ENCODE results near the gene ARAP1. TPM values are rescaled to one million over a fixed set of nuclear protein-coding genes. Genes with fewer than 3 reads are reported as not detected.
A peak's percentile ranks its signal among the peaks of the same experiment; 100 is the strongest.

Gene ARAP1
- total RNA-seq, 1 experiment from 2014 or later: 73.6 TPM

DNA sequence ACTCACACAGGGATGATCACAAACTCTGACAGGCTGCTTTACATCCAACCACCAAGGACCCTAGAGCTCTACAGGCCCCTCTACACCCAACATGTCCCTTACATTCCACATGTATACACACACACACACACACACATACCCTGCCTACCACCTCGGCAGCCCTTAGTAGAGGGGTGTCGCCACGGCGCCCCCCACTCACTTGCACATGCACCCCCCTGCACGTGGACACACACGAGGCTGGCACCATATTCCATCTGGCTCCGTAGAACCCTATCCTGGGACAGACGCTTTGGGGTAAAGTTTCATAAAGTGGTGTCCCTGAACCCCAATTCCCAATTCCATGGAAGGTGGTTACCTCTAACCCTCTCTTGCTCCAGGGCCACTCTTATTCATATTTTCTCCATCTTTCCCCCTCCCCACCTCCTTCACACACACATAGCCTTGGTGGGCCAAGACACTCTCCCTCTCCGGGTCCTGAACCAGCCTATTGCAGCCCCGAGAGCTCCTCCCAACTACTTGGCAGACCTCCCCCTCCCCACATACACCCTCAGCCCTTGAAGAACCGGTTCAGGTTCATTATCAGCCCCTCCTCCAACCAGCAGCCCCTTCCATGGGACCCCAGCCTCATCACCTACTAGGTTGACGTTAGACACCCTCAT, 78.8 kb downstream of the ARAP1 start:
- Histone ChIP-seq H3K27ac (ENCODE audit: low read length) (no peak overlapping the region), H3K4me1 (ENCODE audit: control insufficient read depth, insufficient read depth, low read length) (no peaks in the 10 kb centered on the region), H3K9me3 (ENCODE audit: control insufficient read depth, insufficient read depth, low read depth, low read length) (no peaks in the 10 kb centered on the region), H3K4me3 (ENCODE audit: low read depth in 2 of 2, low read length in 2 of 2) (no peak overlapping the region), H3K36me3 (ENCODE audit: control insufficient read depth, insufficient read depth, low read length) (no peaks in the 10 kb centered on the region), H3K27me3 (ENCODE audit: control insufficient read depth, insufficient read depth, low read length) (peaks cover 19% of the 10 kb centered on the region)
- DNase-seq (ENCODE audit: low read depth, low spot score) (no peak), ATAC-seq (no peak)
- intact Hi-C loops (cut with micrococcal nuclease; ENCODE audit: unreplicated experiment) (no loop called here), in situ Hi-C loops (cut with HindIII; ENCODE audit: low pct_unique_long_range_greater_than_20kb, low sequenced_read_pairs) (no loop called here)
- TF ChIP-seq POLR2AphosphoS5 (IDR thresholded peaks at IDR 0.05; ENCODE audit: low read depth, low read length): no peak
- TF ChIP-seq, protein P1, sequence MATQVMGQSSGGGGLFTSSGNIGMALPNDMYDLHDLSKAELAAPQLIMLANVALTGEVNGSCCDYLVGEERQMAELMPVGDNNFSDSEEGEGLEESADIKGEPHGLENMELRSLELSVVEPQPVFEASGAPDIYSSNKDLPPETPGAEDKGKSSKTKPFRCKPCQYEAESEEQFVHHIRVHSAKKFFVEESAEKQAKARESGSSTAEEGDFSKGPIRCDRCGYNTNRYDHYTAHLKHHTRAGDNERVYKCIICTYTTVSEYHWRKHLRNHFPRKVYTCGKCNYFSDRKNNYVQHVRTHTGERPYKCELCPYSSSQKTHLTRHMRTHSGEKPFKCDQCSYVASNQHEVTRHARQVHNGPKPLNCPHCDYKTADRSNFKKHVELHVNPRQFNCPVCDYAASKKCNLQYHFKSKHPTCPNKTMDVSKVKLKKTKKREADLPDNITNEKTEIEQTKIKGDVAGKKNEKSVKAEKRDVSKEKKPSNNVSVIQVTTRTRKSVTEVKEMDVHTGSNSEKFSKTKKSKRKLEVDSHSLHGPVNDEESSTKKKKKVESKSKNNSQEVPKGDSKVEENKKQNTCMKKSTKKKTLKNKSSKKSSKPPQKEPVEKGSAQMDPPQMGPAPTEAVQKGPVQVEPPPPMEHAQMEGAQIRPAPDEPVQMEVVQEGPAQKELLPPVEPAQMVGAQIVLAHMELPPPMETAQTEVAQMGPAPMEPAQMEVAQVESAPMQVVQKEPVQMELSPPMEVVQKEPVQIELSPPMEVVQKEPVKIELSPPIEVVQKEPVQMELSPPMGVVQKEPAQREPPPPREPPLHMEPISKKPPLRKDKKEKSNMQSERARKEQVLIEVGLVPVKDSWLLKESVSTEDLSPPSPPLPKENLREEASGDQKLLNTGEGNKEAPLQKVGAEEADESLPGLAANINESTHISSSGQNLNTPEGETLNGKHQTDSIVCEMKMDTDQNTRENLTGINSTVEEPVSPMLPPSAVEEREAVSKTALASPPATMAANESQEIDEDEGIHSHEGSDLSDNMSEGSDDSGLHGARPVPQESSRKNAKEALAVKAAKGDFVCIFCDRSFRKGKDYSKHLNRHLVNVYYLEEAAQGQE (IDR thresholded peaks at IDR 0.05; ENCODE audit: insufficient read depth in 1 of 2, low read depth in 2 of 2, low read length in 1 of 2): peak; percentile 29 to 72; a peak in 2 of 4 replicates
- ChIA-PET POLR2A (no interaction called here), CTCF (no interaction called here)
- no TSS peak for BruUV-seq (replicated peaks)

DNA sequence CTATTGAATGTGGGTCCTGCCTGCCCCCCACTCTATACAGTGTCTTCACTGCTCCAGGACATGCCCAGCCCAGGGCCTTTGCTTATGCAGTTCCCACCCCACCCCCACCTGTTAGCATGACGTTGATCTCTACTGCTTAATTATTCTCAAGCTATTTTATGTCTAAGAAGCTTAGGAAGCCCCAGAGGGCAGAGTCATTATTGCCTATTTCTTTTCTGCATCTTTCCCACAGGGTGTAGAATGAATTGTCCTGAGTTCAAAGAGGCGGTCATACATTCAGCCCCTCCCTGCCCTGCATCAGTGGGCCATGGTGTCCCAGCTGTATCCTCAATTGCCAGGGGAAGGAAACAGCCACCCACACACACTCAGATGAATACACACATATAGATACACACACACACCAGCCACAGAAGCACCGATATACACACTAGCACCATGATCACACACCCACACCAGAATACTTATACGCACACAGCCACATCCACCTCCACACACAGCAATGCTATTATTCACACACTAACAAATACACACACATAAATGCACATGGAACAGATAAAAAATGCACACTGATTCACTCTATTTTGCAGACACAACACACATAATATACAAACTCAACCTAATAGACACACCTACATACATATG, 79.5 kb downstream of the ARAP1 start:
- intact Hi-C loops (cut with micrococcal nuclease; ENCODE audit: unreplicated experiment): no loop called here
- in situ Hi-C loops (cut with HindIII; ENCODE audit: low pct_unique_long_range_greater_than_20kb, low sequenced_read_pairs): no loop called here
- TF ChIP-seq, protein P1 (IDR thresholded peaks at IDR 0.05; ENCODE audit: insufficient read depth in 1 of 2, low read depth in 2 of 2, low read length in 1 of 2): no peak
- no peak for TF ChIP-seq TCF7L2 (IDR thresholded peaks at IDR 0.05; ENCODE audit: low read depth, low read length)
- TF ChIP-seq POLR2AphosphoS5 (IDR thresholded peaks at IDR 0.05; ENCODE audit: low read depth, low read length): no peak
- no peak for TF ChIP-seq SIN3A (IDR thresholded peaks at IDR 0.05; ENCODE audit: borderline replicate concordance, insufficient read depth, low read depth, low read length)
- TF ChIP-seq CTCF (IDR thresholded peaks at IDR 0.05): no peak
- no peaks in the 10 kb centered on the region for H3K9me3 ChIP-seq (ENCODE audit: control insufficient read depth, insufficient read depth, low read depth, low read length)
- CTCF ChIA-PET: interaction anchor here (0.6 kb wide), 1 partner anchor 18 kb away, joined by 15 read pairs; no protein-coding TSS in a partner anchor
- peaks cover 14% of the 10 kb centered on the region for H3K27me3 ChIP-seq (ENCODE audit: control insufficient read depth, insufficient read depth, low read length)
- POLR2A ChIA-PET: interaction anchor here (0.6 kb wide), 1 partner anchor 83 kb away, joined by 4 read pairs; no protein-coding TSS in a partner anchor
- H3K27ac ChIP-seq (ENCODE audit: low read length): no peak overlapping the region
- no peak for DNase-seq (ENCODE audit: low read depth, low spot score)
- no peak overlapping the region for H3K4me3 ChIP-seq (ENCODE audit: low read depth in 2 of 2, low read length in 2 of 2)
- no peaks in the 10 kb centered on the region for H3K4me1 ChIP-seq (ENCODE audit: control insufficient read depth, insufficient read depth, low read length)
- no peaks in the 10 kb centered on the region for H3K36me3 ChIP-seq (ENCODE audit: control insufficient read depth, insufficient read depth, low read length)
- BruUV-seq (replicated peaks): no TSS peak
- ATAC-seq: no peak

Measured in Panc1 (cell line).